CD14-positive monocyte (primary cell): ENCODE data around the gene TNFAIP8L3. TPM values are rescaled to one million over a fixed set of nuclear protein-coding genes. Genes with fewer than 3 reads are reported as not detected.

ENCODE experiments used
- DNase-seq, 3 donors: peaks; one replicate each; pipeline ENCODE4 v3.0.0-alpha.2; 2011 to 2022
- H2AFZ ChIP-seq: 2 replicates; pipeline ENCODE4 v1.6.0; 2012; ENCODE audit warnings: mild to moderate bottlenecking, low read depth, low read length, inconsistent platforms; ENCODE audit not compliant: insufficient read depth, poor library complexity, severe bottlenecking
- H3K27ac ChIP-seq, 2 donors: 1 replicate in 1 of 2; 2 replicates in 1 of 2; pipeline ENCODE4 v1.5.1; 2012 to 2013; ENCODE audit warnings: low read length in 2 of 2, control low read depth in 1 of 2, inconsistent platforms in 1 of 2, low read depth in 1 of 2, mild to moderate bottlenecking in 1 of 2
- H3K27me3 ChIP-seq, 2 donors: one replicate each; pipeline versions ENCODE4 v1.6.0 to v1.6.1; 2011 to 2013; ENCODE audit warnings: low read length in 2 of 2; ENCODE audit not compliant: control insufficient read depth in 2 of 2, insufficient read depth in 2 of 2
- H3K36me3 ChIP-seq, 2 donors: replicated peaks in 1 of 2; 1 replicate in 1 of 2; 2 replicates in 1 of 2; pipeline versions ENCODE4 v1.5.1 to v1.6.1; 2012 to 2013; ENCODE audit warnings: low read length in 2 of 2, control low read depth in 1 of 2, inconsistent platforms in 1 of 2, mild to moderate bottlenecking in 1 of 2; ENCODE audit not compliant: insufficient read depth in 2 of 2, control insufficient read depth in 1 of 2
- H3K4me1 ChIP-seq, 2 donors: 1 replicate in 1 of 2; 2 replicates in 1 of 2; pipeline versions ENCODE4 v1.5.1 to v1.6.1; 2012 to 2013; ENCODE audit warnings: low read length in 2 of 2, control low read depth in 1 of 2, inconsistent platforms in 1 of 2, mild to moderate bottlenecking in 1 of 2, moderate library complexity in 1 of 2; ENCODE audit not compliant: insufficient read depth in 2 of 2, control insufficient read depth in 1 of 2
- H3K4me2 ChIP-seq: replicated peaks from 2 replicates; pipeline ENCODE3; 2012; ENCODE audit warnings: low read length, moderate library complexity, mild to moderate bottlenecking; ENCODE audit not compliant: poor library complexity, severe bottlenecking; ENCODE audit errors: extremely low read depth
- H3K4me3 ChIP-seq, 3 experiments: fragments of 200-600 bp in 1 of 3; sonication (generic) in 1 of 3; replicated peaks in 1 of 3; 1 replicate in 2 of 3; 2 replicates in 1 of 3; pipeline ENCODE4 v1.5.1; 2011 to 2013; ENCODE audit warnings: low read length in 3 of 3, mild to moderate bottlenecking in 3 of 3, control low read depth in 2 of 3, low read depth in 2 of 3, inconsistent platforms in 1 of 3, moderate library complexity in 1 of 3
- H3K79me2 ChIP-seq: 2 replicates; pipeline ENCODE4 v1.6.0; 2012; ENCODE audit warnings: mild to moderate bottlenecking, control low read depth, inconsistent platforms, low read length, moderate library complexity; ENCODE audit not compliant: insufficient read depth
- H3K9ac ChIP-seq: 2 replicates; pipeline ENCODE4 v1.6.0; 2017; ENCODE audit warnings: low read length, mild to moderate bottlenecking; ENCODE audit not compliant: insufficient read depth, poor library complexity, severe bottlenecking
- H3K9me3 ChIP-seq, 2 donors: replicated peaks in 1 of 2; 1 replicate in 1 of 2; 2 replicates in 1 of 2; pipeline versions ENCODE4 v1.5.1 to v1.6.1; 2012 to 2013; ENCODE audit warnings: low read length in 2 of 2, control low read depth in 1 of 2; ENCODE audit not compliant: control insufficient read depth in 1 of 2, insufficient read depth in 1 of 2
- H4K20me1 ChIP-seq: 2 replicates; pipeline ENCODE4 v1.6.0; 2012; ENCODE audit warnings: mild to moderate bottlenecking, low read length, control low read depth, moderate library complexity; ENCODE audit not compliant: insufficient read depth
- H3K27ac Mint-ChIP-seq, 7 donors: one replicate each; pipeline ENCODE4 v1.8.0; 2020; ENCODE audit warnings: mild to moderate bottlenecking in 7 of 7, mixed read lengths in 7 of 7, moderate library complexity in 6 of 7, inconsistent platforms in 2 of 7
- H3K27me3 Mint-ChIP-seq, 3 donors: one replicate each; pipeline ENCODE4 v1.8.0; 2021 to 2022; ENCODE audit warnings: low read depth in 3 of 3, mild to moderate bottlenecking in 3 of 3, mixed read lengths in 3 of 3, moderate library complexity in 3 of 3, inconsistent platforms in 1 of 3
- H3K36me3 Mint-ChIP-seq, 2 donors: one replicate each; pipeline ENCODE4 v1.8.0; 2020; ENCODE audit warnings: mixed read lengths in 2 of 2, inconsistent platforms in 1 of 2, mild to moderate bottlenecking in 1 of 2
- H3K4me1 Mint-ChIP-seq: one replicate; pipeline ENCODE4 v1.8.0; 2020; ENCODE audit warnings: mild to moderate bottlenecking, mixed read lengths
- H3K4me3 Mint-ChIP-seq, 2 donors: one replicate each; pipeline ENCODE4 v1.8.0; 2020; ENCODE audit warnings: mild to moderate bottlenecking in 2 of 2, mixed read lengths in 2 of 2, moderate library complexity in 1 of 2
- H3K9me3 Mint-ChIP-seq, 7 donors: one replicate each; pipeline ENCODE4 v1.8.0; 2020 to 2022; ENCODE audit warnings: mixed read lengths in 7 of 7, mild to moderate bottlenecking in 6 of 7, moderate library complexity in 6 of 7, inconsistent platforms in 2 of 7
- WGBS: methylation state at CpG from one replicate; pipeline ENCODE4 v1.1.5; 2013; ENCODE audit warnings: missing lambda C conversion rate; ENCODE audit not compliant: insufficient coverage; 5-methylcytosine and 5-hydroxymethylcytosine counted together
- intact Hi-C, 2 donors: fragments of 100-400 bp; cut with micrococcal nuclease; formaldehyde crosslinking; loops; one replicate each; pipeline versions ENCODE4 v1.15.0 to v1.15.1; 2023
- polyA plus RNA-seq, 3 donors: library from polyadenylated mRNA; depleted of rRNA in 1 of 3; unstranded in 2 of 3; stranded (reverse) in 1 of 3; fragments of 300-500 nt in 2 of 3; fragments of >200 nt in 1 of 3; fragmentation: Illumina TruSeq in 2 of 3; gene quantifications; 1 replicate in 2 of 3; 2 replicates in 1 of 3; pipeline ENCODE4 v1.2.3, GENCODE V29; 2012 to 2021
- TF ChIP-seq, protein P1 (sequence below): fragments of 200-600 bp; IDR thresholded peaks from one replicate; pipeline ENCODE4 v1.8.0; 2022; ENCODE audit warnings: antibody characterized with exemption, mild to moderate bottlenecking

TNFAIP8L3 gene
- polyA plus RNA-seq, 3 donors: not detected

DNA sequence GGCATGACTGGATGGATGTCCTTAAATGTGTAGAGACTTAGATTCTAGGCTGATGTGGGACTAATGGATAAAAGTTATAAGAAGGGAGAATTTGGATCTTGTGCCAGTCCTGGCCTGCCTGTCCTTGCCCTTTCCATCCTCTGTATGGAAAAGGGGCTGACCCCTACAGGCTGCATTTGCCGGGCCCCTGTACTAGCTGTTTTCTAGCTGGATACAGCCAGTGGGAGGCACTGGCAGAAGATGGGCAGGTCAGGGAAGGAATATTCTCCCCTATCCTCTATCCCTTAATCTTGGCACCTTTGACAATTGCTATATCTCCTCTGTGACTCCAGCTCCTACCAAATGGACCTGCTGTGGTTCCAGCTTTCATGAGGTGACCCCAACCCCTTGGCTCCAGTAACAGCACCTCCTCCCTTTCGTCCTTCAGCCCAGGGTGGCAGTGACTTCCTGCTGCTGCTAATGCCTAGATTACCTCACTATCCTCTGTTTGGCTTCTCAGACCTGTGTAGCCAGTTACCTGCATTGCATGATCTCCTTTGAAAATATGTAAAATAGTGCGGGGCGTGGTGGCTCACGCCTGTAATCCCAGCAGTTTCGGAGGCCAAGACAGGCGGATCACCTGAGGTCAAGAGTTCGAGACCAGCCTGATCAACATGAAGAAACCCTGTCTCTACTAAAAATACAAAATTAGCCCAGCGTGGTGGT, 6.2 kb upstream of the TNFAIP8L3 start:
- peaks cover 15% of the 10 kb centered on the region for H3K4me1 Mint-ChIP-seq
- 84% methylated on average over 8 of the region's 9 CpGs for WGBS
- H3K4me3 ChIP-seq: no peak overlapping the region
- peaks cover 15 to 17% of the 10 kb centered on the region in 2 donors for H3K4me1 ChIP-seq
- no peak overlapping the region for H3K27ac ChIP-seq
- H3K27me3 Mint-ChIP-seq: peaks cover 33 to 58% (median 51%) of the 10 kb centered on the region in 3 donors
- H4K20me1 ChIP-seq: no peaks in the 10 kb centered on the region
- TF ChIP-seq, protein P1, sequence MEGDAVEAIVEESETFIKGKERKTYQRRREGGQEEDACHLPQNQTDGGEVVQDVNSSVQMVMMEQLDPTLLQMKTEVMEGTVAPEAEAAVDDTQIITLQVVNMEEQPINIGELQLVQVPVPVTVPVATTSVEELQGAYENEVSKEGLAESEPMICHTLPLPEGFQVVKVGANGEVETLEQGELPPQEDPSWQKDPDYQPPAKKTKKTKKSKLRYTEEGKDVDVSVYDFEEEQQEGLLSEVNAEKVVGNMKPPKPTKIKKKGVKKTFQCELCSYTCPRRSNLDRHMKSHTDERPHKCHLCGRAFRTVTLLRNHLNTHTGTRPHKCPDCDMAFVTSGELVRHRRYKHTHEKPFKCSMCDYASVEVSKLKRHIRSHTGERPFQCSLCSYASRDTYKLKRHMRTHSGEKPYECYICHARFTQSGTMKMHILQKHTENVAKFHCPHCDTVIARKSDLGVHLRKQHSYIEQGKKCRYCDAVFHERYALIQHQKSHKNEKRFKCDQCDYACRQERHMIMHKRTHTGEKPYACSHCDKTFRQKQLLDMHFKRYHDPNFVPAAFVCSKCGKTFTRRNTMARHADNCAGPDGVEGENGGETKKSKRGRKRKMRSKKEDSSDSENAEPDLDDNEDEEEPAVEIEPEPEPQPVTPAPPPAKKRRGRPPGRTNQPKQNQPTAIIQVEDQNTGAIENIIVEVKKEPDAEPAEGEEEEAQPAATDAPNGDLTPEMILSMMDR: no peak
- H3K36me3 ChIP-seq: no peaks in the 10 kb centered on the region
- H2AFZ ChIP-seq: no peak overlapping the region
- intact Hi-C loops: no loop called here
- DNase-seq: no peak
- no peak overlapping the region for H3K4me3 Mint-ChIP-seq
- no peaks in the 10 kb centered on the region for H3K36me3 Mint-ChIP-seq
- H3K27me3 ChIP-seq: peaks cover 41 to 49% of the 10 kb centered on the region in 2 donors
- no peak overlapping the region for H3K4me2 ChIP-seq
- H3K27ac Mint-ChIP-seq: no peak overlapping the region
- peaks cover 0 to 4% of the 10 kb centered on the region in 2 donors for H3K9me3 ChIP-seq
- no peaks in the 10 kb centered on the region for H3K79me2 ChIP-seq
- H3K9me3 Mint-ChIP-seq: peaks cover 0 to 4% (median 0%) of the 10 kb centered on the region in 7 donors
- no peak overlapping the region for H3K9ac ChIP-seq

DNA sequence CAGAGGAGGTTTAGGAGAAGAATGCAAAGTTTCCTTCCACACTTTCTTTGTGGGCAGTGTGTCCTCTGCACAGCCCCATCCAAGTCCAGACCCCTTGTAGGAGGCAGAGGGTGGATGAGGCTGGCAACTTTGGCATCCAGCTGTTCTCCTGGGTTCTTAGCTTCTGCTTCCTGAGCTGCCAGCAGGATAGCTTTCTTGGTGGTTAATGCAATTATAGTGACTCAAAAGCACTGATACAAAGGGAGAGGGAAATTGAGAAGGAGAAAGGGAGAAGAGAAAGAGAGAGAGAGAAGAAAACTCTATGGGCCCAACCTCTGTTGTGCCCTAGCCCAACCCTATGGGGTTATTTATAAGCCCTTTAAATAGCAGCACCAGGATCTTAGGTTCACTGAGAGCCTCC, 4.5 kb upstream of the TNFAIP8L3 start:
- no peak for DNase-seq
- Histone ChIP-seq H2AFZ (no peak overlapping the region), H4K20me1 (no peaks in the 10 kb centered on the region), H3K36me3 (no peaks in the 10 kb centered on the region), H3K4me2 (no peak overlapping the region), H3K27ac (no peak overlapping the region), H3K9ac (no peak overlapping the region), H3K4me3 (no peak overlapping the region), H3K9me3 (peaks cover 0 to 5% of the 10 kb centered on the region in 2 donors), H3K79me2 (no peaks in the 10 kb centered on the region), H3K27me3 (peaks cover 50 to 59% of the 10 kb centered on the region in 2 donors), H3K4me1 (peaks cover 15 to 29% of the 10 kb centered on the region in 2 donors)
- peaks cover 44 to 69% (median 53%) of the 10 kb centered on the region in 3 donors for H3K27me3 Mint-ChIP-seq
- peaks cover 0 to 6% (median 2%) of the 10 kb centered on the region in 7 donors for H3K9me3 Mint-ChIP-seq
- intact Hi-C loops: no loop called here
- TF ChIP-seq, protein P1: no peak
- H3K36me3 Mint-ChIP-seq: no peaks in the 10 kb centered on the region
- no peak overlapping the region for H3K4me3 Mint-ChIP-seq
- no peak overlapping the region for H3K27ac Mint-ChIP-seq
- peaks cover 21% of the 10 kb centered on the region for H3K4me1 Mint-ChIP-seq
